Dedifferentiated amniotic fluid mesenchymal stem cell (primary cell): ENCODE data around the gene DLX5.
"Not testable (repeated sequence)": the region's sequence is repeated elsewhere in the genome, so short reads cannot be mapped to it uniquely, and the experiment has no call there.

Experiments
- DNase-seq: peaks from one replicate; pipeline ENCODE4 v3.0.0-alpha.2; 2016; ENCODE audit errors: extremely low spot score

Gene DLX5

GRCh38 chr7:97024209-97025129, at the start of gene DLX5:
Gene DLX5, minus strand, starts transcription at chr7:97024831. Its CDS starts 208 bp downstream, at chr7:97024623.
- peak; percentile 75 for DNase-seq

- DNase-seq: not testable (repeated sequence)
These were observed 47.4 kb upstream of the DLX5 start for GRCh38 chr7:97072025-97072424.

GRCh38 chr7:97064972-97065587, 40.4 kb upstream of the DLX5 start:
- DNase-seq: peak; percentile 39

GRCh38 chr7:97064020-97064419, 39.4 kb upstream of the DLX5 start:
- no peak for DNase-seq

- DNase-seq: no peak
These were observed 18.6 kb upstream of the DLX5 start for GRCh38 chr7:97043281-97043680.

GRCh38 chr7:97039374-97040065, 14.9 kb upstream of the DLX5 start:
- no peak for DNase-seq

- not testable (repeated sequence) for DNase-seq
These were observed 9.7 kb upstream of the DLX5 start for GRCh38 chr7:97034213-97034852.

- peak; percentile 93 for DNase-seq
These were observed 3.0 kb upstream of the DLX5 start for GRCh38 chr7:97027427-97028234.

GRCh38 chr7:97026715-97027426, 2.2 kb upstream of the DLX5 start:
- no peak for DNase-seq

- no peak for DNase-seq
These were observed 1.5 kb upstream of the DLX5 start for GRCh38 chr7:97025983-97026714.

- DNase-seq: no peak
These were observed 484 bp upstream of the DLX5 start for GRCh38 chr7:97025130-97025499.

GRCh38 chr7:97022491-97023306, 1.9 kb downstream of the DLX5 start:
- no peak for DNase-seq

GRCh38 chr7:97021747-97022490, 2.7 kb downstream of the DLX5 start:
- no peak for DNase-seq

GRCh38 chr7:97020996-97021746, 3.5 kb downstream of the DLX5 start:
- no peak for DNase-seq

- no peak for DNase-seq
These were observed 4.0 kb downstream of the DLX5 start for GRCh38 chr7:97020601-97020995.

- DNase-seq: no peak
These were observed 4.9 kb downstream of the DLX5 start for GRCh38 chr7:97019710-97020225.

GRCh38 chr7:97018791-97019531, 5.7 kb downstream of the DLX5 start:
- DNase-seq: no peak
